Measurements from ENCODE around the gene SCYGR5. TPM values are rescaled to one million over a fixed set of nuclear protein-coding genes. Genes with fewer than 3 reads are reported as not detected.
"Not testable (repeated sequence)": the region's sequence is repeated elsewhere in the genome, so short reads cannot be mapped to it uniquely, and the experiment has no call there.

The SCYGR5 gene
- not detected for total RNA-seq

GRCh38 chr2:227666631-227667170 lies at the start of gene SCYGR5:
Gene SCYGR5, plus strand, starts transcription at chr2:227666804. Its CDS starts 0 bp downstream, at chr2:227666804.
- not testable (repeated sequence) for H3K4me3 ChIP-seq; H3K9me3 ChIP-seq; H3K4me1 ChIP-seq; H3K27ac ChIP-seq (replicated peaks in 1 of 4); H3K27me3 ChIP-seq; DNase-seq (ENCODE audit: extremely low spot score); H3K36me3 ChIP-seq
- WGBS = 95% methylated on average over 9 of the region's 13 CpGs
- intact Hi-C loops (cut with DNase I) = loop anchor here (10.0 kb wide), 1 partner anchor 198 kb away; no protein-coding TSS in a partner anchor

GRCh38 chr2:227617316-227618230 lies 49.0 kb upstream of the SCYGR5 start, which contains the start of gene SCYGR4:
Gene SCYGR4, plus strand, starts transcription at chr2:227617498. Its CDS starts 0 bp downstream, at chr2:227617498.
- WGBS = 75% methylated on average over 16 of the region's 20 CpGs
- DNase-seq (ENCODE audit: extremely low spot score) = peak; percentile 31
- TF ChIP-seq POLR2A (IDR thresholded peaks at IDR 0.05; ENCODE audit: low read depth) (no peak), EP300 (IDR thresholded peaks at IDR 0.05) (no peak), POLR2AphosphoS5 (IDR thresholded peaks at IDR 0.05) (no peak), CTCF (IDR thresholded peaks at IDR 0.05) (no peak)
- Histone ChIP-seq H3K27me3 (peaks cover 0 to 9% (median 0%) of the 10 kb centered on the region in 4 donors), H3K9me3 (no peaks in the 10 kb centered on the region), H3K4me1 (peaks cover 0 to 3% (median 0%) of the 10 kb centered on the region in 4 donors), H3K4me3 (no peak within 1 kb of the TSS), H3K36me3 (no peaks in the 10 kb centered on the region), H3K27ac (replicated peaks in 1 of 4) (no peak within 1 kb of the TSS)
- intact Hi-C loops (cut with DNase I) = no loop called here

- peak; percentile 29 for DNase-seq (ENCODE audit: extremely low spot score)
- TF ChIP-seq POLR2AphosphoS5 (IDR thresholded peaks at IDR 0.05) (no peak), POLR2A (IDR thresholded peaks at IDR 0.05; ENCODE audit: low read depth) (no peak)
- no peak overlapping the region for H3K27ac ChIP-seq (replicated peaks in 1 of 4)
- H3K27me3 ChIP-seq = no peaks in the 10 kb centered on the region
- intact Hi-C loops (cut with DNase I) = no loop called here
- no peaks in the 10 kb centered on the region for H3K9me3 ChIP-seq
- no peak overlapping the region for H3K4me3 ChIP-seq
- H3K4me1 ChIP-seq = no peaks in the 10 kb centered on the region
- no peaks in the 10 kb centered on the region for H3K36me3 ChIP-seq
These were observed 43.4 kb upstream of the SCYGR5 start for GRCh38 chr2:227623226-227623625.

GRCh38 chr2:227625420-227625819 lies 41.2 kb upstream of the SCYGR5 start:
- DNase-seq (ENCODE audit: extremely low spot score) = no peak
- Histone ChIP-seq H3K4me1 (no peaks in the 10 kb centered on the region), H3K27ac (replicated peaks in 1 of 4) (no peak overlapping the region), H3K4me3 (no peak overlapping the region), H3K9me3 (no peaks in the 10 kb centered on the region), H3K36me3 (no peaks in the 10 kb centered on the region), H3K27me3 (peaks cover 0 to 6% (median 0%) of the 10 kb centered on the region in 4 donors)
- TF ChIP-seq POLR2A (IDR thresholded peaks at IDR 0.05; ENCODE audit: low read depth) (no peak), EP300 (IDR thresholded peaks at IDR 0.05) (no peak), CTCF (IDR thresholded peaks at IDR 0.05) (no peak), POLR2AphosphoS5 (IDR thresholded peaks at IDR 0.05) (no peak)
- WGBS = 43% methylated on average over 2 of the region's 2 CpGs
- intact Hi-C loops (cut with DNase I) = no loop called here

- Histone ChIP-seq H3K27ac (replicated peaks in 1 of 4) (no peak overlapping the region), H3K9me3 (no peaks in the 10 kb centered on the region), H3K27me3 (peaks cover 0 to 6% (median 0%) of the 10 kb centered on the region in 4 donors), H3K4me1 (no peaks in the 10 kb centered on the region), H3K4me3 (no peak overlapping the region), H3K36me3 (no peaks in the 10 kb centered on the region)
- WGBS = 93% methylated on average over 10 of the region's 10 CpGs
- peak; percentile 72 for DNase-seq (ENCODE audit: extremely low spot score)
- TF ChIP-seq POLR2AphosphoS5 (IDR thresholded peaks at IDR 0.05) (no peak), POLR2A (IDR thresholded peaks at IDR 0.05; ENCODE audit: low read depth) (no peak), EP300 (IDR thresholded peaks at IDR 0.05) (no peak), CTCF (IDR thresholded peaks at IDR 0.05) (no peak)
- intact Hi-C loops (cut with DNase I) = no loop called here
These were observed 39.9 kb upstream of the SCYGR5 start for GRCh38 chr2:227626580-227627151.

All from esophagus muscularis mucosa (tissue), 4 donors.